Colon (tissue), 2 donors: ENCODE results near the gene PCDHA1.
"Not testable (repeated sequence)": the region's sequence is repeated elsewhere in the genome, so short reads cannot be mapped to it uniquely, and the experiment has no call there.

Source experiments
- FAIRE-seq: peaks from 2 replicates; lab custom pipeline; 2012; peaks lifted over from hg19 to GRCh38; lab: Jason Lieb, UNC
- donor health status: control.
- donor health status: control.

PCDHA1 gene

DNA sequence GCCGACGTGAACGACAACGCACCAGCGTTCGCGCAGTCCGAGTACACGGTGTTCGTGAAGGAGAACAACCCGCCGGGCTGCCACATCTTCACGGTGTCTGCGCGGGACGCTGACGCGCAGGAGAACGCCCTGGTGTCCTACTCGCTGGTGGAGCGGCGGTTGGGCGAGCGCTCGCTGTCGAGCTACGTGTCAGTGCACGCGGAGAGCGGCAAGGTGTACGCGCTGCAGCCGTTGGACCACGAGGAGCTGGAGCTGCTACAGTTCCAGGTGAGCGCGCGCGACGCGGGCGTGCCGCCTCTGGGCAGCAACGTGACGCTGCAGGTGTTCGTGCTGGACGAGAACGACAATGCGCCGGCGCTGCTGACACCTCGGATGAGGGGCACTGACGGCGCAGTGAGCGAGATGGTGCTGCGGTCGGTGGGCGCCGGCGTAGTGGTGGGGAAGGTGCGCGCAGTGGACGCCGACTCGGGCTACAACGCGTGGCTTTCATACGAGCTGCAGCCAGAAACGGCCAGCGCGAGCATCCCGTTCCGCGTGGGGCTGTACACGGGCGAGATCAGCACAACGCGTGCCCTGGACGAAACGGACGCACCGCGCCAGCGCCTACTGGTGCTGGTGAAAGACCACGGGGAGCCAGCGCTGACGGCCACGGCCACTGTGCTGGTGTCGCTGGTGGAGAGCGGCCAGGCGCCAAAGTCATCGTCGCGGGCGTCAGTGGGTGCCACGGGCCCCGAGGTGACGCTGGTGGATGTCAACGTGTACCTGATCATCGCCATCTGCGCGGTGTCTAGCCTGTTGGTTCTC, 64.1 kb downstream of the PCDHA1 start:
- FAIRE-seq: not testable (repeated sequence)

DNA sequence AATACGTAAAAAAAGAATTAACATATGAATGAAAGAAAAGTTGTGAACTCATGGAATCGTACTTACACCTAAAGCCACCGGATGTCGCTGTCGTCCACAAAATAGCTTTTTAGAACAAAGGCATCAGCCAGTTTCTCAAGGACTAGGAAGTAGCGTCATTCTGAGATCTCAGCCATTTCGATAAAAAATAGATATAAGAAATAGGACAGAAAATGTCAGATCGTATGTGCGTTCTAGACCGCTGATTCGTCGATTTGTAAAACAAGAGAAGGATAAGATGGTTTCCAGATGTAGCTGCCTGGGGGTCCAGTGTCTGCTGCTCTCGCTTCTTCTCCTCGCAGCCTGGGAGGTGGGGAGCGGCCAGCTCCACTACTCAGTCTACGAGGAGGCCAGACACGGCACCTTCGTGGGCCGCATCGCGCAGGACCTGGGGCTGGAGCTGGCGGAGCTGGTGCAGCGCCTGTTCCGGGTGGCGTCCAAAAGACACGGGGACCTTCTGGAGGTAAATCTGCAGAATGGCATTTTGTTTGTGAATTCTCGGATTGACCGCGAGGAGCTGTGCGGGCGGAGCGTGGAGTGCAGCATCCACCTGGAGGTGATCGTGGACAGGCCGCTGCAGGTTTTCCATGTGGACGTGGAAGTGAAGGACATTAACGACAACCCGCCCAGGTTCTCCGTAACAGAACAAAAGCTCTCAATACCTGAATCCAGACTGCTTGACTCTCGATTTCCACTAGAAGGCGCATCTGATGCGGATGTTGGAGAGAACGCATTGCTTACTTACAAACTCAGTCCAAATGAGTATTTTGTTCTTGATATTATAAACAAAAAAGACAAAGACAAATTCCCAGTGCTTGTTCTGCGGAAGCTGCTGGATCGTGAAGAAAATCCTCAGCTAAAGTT, 70.1 kb downstream of the PCDHA1 start, which contains the start of gene PCDHA10:
Gene PCDHA10 (plus strand): TSS at position 126 of the 903 bp plus-strand sequence. CDS start 152 bp downstream, at position 278.
- FAIRE-seq: no peak

DNA sequence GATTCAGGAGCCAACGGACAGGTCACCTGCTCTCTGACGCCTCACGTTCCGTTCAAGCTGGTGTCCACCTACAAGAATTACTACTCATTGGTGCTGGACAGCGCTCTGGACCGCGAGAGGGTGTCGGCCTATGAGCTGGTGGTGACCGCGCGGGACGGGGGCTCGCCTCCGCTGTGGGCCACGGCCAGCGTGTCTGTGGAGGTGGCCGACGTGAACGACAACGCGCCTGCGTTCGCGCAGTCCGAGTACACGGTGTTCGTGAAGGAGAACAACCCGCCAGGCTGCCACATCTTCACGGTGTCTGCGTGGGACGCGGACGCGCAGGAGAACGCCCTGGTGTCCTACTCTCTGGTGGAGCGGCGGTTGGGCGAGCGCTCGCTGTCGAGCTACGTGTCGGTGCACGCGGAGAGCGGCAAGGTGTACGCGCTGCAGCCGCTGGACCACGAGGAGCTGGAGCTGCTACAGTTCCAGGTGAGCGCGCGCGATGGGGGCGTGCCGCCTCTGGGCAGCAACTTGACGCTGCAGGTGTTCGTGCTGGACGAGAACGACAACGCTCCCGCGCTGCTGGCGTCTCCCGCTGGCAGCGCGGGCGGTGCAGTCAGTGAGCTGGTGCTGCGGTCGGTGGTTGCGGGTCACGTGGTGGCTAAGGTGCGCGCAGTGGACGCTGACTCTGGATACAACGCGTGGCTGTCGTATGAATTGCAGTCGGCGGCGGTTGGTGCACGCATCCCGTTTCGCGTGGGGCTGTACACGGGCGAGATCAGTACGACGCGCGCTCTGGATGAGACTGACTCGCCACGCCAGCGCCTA, 71.4 kb downstream of the PCDHA1 start:
- no peak for FAIRE-seq

DNA sequence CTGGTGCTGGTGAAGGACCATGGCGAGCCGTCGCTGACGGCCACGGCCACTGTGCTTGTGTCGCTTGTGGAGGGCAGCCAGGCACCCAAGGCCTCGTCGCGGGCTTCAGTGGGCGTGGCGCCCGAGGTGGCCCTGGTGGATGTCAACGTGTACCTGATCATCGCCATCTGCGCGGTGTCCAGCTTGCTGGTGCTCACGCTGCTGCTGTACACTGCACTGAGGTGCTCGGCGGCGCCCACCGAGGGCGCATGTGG, 72.0 kb downstream of the PCDHA1 start:
- no peak for FAIRE-seq

DNA sequence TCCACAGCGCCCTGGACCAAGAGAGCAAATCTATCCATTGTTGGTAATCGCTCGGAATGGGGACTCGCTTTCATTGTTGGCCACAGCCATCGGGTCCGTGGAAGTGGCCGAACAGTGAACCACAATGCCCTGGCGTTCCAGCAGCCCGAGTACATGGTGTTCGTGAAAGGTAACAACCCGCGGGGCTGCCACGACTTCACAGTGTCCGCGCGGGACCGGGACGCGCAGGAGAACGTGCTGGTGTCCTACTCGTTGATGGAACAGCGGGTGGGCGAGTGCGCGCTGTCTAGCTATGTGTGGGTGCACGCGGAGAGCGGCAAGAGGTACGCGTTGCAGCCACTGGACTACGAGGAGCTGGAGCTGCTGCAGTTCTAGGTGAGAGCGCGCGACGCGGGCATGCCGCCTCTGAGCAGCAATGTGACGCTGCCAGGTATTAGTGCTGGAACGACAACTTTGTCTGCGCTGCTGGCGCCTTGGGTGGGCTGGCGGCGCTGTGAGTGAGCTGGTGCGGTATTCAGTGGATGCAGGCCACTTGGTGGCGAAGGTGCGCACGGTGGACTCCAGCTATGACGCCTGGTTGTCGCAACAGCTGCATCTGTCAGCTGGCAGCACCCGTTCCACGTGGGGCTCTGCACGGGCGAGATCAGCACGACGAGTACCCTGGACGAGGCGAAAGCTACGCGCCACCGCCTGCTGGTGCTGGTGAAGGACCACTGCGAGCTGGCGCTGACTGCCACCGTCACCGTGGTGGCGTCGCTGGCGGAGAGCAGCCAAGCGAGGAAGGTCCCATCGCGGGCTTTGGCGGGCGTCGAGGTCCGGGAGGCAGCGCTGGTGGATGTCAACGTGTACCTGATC, 76.7 kb downstream of the PCDHA1 start:
- FAIRE-seq: no peak

DNA sequence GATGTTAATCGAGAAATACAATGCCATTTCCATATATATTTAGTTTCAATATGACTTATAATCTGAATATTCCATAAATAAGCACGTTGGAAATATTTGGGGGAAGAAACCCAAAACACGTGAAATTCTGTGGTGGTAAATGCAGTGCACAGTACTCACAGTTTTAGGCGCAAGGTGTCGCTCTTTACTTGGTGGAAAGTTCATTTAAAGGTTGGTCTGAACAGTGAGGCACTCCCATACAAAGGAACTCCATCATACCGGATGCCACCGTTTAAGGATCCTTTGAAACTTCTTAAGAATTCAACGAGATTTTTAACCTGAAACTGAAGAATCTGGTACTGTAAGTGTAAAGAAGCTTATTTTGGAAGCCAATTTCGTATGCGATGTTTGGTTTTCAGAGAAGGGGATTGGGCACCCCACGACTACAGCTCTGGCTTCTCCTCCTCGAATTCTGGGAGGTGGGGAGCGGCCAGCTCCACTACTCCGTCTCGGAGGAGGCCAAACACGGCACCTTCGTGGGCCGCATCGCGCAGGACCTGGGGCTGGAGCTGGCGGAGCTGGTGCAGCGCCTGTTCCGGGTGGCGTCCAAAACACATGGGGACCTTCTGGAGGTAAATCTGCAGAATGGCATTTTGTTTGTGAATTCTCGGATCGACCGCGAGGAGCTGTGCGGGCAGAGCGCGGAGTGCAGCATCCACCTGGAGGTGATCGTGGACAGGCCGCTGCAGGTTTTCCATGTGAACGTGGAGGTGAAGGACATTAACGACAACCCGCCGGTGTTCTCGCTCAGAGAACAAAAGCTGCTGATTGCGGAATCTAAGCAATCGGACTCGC, 83.0 kb downstream of the PCDHA1 start, which contains the start of gene PCDHA11:
Gene PCDHA11 (plus strand): TSS at position 237 of the 834 bp plus-strand sequence. CDS start 147 bp downstream, at position 384.
- no peak for FAIRE-seq

DNA sequence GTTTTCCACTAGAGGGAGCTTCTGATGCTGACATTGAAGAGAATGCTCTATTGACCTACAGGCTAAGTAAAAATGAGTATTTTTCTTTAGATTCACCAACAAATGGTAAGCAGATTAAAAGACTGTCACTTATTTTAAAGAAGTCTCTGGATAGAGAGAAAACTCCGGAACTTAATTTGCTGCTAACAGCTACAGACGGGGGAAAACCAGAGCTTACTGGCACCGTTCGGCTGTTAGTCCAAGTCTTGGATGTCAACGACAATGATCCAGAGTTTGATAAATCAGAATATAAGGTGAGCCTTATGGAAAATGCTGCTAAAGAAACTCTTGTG, 83.6 kb downstream of the PCDHA1 start:
- FAIRE-seq: no peak

DNA sequence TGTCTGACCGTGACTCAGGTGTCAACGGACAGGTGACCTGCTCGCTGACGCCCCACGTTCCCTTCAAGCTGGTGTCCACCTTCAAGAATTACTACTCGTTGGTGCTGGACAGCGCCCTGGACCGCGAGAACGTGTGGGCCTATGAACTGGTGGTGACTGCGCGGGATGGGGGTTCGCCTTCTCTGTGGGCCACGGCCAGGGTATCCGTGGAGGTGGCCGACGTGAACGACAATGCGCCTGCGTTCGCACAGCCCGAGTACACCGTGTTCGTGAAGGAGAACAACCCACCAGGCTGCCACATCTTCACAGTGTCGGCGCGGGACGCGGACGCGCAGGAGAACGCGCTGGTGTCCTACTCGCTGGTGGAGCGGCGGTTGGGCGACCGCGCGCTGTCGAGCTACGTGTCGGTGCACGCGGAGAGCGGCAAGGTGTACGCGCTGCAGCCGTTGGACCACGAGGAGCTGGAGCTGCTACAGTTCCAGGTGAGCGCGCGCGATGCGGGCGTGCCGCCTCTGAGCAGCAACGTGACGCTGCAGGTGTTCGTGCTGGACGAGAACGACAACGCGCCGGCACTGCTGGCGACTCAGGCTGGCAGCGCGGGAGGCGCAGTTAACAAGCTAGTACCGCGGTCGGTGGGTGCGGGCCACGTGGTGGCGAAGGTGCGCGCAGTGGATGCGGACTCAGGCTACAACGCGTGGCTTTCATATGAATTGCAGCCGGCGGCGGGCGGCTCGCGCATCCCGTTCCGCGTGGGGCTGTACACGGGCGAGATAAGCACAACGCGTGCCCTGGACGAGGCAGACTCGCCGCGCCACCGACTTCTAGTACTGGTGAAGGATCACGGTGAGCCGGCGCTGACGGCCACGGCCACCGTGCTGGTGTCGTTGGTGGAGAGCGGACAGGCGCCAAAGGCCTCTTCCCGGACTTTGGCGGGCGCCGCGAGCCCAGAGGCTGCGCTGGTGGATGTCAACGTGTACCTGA, 84.6 kb downstream of the PCDHA1 start:
- FAIRE-seq: no peak

DNA sequence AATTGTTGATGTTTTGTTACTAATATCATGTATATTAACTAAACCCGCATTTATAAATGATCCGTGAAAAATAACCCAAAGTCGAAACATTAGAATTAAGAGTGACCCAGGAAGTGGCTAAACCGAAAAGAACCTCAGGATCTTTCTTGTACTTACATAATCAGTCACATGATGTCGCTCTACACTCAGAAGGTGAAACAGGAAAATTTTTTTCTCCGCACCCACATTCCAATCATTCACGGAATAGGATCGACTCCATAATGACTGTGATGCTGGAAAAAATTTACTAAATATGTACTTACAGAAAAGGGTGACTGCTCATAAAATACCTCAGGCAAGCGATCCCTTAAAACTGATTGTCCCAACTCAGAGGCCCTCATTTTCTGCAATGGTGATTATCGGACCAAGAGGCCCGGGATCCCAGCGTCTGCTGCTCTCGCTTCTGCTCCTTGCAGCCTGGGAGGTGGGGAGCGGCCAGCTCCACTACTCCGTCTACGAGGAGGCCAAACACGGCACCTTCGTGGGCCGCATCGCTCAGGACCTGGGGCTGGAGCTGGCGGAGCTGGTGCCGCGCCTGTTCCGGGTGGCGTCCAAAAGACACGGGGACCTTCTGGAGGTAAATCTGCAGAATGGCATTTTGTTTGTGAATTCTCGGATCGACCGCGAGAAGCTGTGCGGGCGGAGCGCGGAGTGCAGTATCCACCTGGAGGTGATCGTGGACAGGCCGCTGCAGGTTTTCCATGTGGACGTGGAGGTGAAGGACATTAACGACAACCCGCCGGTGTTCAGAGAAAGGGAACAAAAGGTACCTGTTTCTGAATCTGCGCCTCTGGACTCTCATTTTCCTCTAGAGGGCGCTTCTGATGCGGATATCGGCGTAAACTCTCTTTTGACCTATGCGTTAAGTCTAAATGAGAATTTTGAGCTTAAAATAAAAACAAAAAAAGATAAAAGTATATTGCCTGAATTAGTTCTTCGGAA, 89.4 kb downstream of the PCDHA1 start, which contains the start of gene PCDHA12:
Gene PCDHA12 (plus strand): TSS at position 224 of the 981 bp plus-strand sequence. CDS start 165 bp downstream, at position 389.
- no peak for FAIRE-seq

DNA sequence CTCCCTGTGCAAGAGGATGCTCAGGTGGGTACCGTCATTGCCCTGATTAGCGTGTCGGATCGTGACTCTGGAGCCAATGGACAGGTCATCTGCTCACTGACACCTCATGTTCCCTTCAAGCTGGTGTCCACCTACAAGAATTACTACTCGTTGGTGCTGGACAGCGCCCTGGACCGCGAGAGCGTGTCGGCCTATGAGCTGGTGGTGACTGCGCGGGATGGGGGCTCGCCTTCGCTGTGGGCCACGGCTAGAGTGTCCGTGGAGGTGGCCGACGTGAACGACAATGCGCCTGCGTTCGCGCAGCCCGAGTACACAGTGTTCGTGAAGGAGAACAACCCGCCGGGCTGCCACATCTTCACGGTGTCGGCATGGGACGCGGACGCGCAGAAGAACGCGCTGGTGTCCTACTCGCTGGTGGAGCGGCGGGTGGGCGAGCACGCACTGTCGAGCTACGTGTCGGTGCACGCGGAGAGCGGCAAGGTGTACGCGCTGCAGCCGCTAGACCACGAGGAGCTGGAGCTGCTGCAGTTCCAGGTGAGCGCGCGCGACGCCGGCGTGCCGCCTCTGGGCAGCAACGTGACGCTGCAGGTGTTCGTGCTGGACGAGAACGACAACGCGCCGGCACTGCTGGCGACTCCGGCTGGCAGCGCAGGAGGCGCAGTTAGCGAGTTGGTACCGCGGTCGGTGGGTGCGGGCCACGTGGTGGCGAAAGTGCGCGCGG, 90.8 kb downstream of the PCDHA1 start:
- not testable (repeated sequence) for FAIRE-seq

DNA sequence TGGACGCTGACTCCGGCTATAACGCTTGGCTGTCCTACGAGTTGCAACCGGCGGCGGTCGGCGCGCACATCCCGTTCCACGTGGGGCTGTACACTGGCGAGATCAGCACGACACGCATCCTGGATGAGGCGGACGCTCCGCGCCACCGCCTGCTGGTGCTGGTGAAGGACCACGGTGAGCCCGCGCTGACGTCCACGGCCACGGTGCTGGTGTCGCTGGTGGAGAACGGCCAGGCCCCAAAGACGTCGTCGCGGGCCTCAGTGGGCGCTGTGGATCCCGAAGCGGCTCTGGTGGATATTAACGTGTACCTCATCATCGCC, 91.3 kb downstream of the PCDHA1 start:
- FAIRE-seq: no peak

DNA sequence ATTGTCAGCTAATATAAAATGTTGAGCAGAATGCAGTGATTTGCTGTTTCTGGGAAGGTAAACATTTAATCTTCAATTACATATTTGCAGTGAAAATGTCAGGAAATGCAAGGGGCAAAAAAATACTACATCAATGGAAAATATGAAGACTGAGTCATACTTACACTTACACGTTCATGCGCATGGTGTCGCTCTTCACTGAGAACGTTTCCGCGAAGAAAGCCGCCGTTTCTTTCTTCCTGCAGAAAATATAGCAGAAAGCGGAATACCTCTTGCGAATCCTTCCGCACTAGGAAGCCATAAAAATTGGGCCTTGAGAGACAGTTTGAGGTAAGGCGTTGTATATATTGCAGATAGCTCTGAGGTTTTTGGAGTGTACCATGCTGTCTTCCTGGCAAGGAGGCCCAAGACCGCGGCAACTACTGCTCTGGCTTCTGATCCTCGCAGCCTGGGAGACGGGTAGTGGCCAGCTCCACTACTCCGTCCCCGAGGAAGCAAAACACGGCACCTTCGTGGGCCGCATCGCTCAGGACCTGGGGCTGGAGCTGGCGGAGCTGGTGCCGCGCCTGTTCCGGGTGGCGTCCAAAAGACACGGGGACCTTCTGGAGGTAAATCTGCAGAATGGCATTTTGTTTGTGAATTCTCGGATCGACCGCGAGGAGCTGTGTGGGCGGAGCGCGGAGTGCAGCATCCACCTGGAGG, 96.1 kb downstream of the PCDHA1 start, which contains the start of gene PCDHA13:
Gene PCDHA13 (plus strand): TSS at position 236 of the 702 bp plus-strand sequence. CDS start 145 bp downstream, at position 381.
- no peak for FAIRE-seq

DNA sequence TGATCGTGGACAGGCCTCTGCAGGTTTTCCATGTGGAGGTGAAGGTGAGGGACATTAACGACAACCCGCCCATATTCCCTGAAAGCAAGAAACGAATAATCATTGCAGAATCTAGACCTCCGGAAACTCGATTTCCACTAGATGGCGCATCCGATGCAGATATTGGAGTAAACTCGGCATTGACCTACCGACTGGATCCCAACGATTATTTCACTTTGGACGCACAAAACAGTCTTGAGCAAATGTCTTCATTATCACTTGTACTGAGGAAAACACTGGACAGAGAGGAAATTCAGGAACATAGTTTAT, 96.6 kb downstream of the PCDHA1 start:
- no peak for FAIRE-seq

DNA sequence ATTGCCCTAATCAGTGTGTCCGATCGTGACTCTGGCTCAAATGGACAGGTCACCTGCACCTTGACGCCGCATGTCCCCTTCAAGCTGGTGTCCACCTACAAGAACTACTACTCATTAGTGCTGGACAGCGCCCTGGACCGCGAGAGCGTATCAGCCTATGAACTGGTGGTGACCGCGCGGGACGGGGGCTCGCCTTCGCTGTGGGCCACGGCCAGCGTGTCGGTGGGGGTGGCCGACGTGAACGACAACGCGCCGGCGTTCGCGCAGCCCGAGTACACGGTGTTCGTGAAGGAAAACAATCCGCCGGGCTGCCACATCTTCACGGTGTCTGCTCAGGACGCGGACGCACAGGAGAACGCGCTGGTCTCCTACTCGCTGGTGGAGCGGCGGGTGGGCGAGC, 97.4 kb downstream of the PCDHA1 start:
- FAIRE-seq: no peak

DNA sequence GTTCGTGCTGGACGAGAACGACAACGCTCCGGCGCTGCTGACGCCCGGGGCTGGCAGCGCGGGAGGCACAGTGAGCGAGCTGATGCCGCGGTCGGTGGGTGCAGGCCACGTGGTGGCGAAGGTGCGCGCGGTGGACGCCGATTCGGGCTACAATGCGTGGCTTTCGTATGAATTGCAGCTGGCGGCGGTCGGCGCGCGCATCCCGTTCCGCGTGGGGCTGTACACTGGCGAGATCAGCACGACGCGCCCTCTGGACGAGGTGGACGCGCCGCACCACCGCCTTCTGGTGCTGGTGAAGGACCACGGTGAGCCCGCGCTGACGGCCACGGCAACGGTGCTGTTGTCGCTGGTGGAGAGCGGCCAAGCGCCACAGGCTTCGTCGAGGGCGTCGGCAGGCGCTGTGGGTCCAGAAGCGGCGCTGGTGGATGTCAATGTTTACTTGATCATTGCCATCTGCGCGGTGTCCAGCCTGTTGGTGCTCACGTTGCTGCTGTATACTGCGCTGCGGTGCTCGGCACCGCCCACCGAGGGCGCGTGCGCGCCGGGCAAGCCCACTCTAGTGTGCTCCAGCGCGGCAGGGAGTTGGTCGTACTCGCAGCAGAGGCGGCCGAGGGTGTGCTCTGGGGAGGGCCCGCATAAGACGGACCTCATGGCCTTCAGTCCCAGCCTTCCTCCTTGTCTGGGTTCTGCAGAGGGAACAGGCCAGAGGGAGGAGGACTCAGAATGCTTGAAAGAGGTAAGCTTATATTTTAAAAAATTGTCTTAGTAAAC, 98.2 kb downstream of the PCDHA1 start:
- no peak for FAIRE-seq

DNA sequence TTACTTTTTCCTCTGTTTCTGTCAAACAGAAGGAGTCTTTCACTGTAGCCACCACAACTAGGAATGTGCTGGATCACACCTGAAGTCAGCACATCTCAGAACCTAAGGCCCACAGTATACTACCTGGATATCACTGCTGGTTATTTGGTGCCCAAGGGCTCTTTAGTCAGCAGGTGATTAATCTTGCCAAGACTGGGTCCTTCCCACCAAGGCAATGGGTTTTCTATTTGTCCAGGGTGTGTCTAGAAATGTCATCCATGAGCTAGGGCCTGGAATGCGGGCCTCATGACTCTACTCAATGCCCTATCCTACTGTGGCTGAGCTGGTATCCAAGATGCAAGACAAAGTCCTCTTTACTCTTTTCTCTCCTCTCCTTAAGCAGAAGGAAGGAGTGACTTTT, 130.4 kb downstream of the PCDHA1 start:
- FAIRE-seq: no peak
